Measurements from ENCODE around the gene MATN4. TPM values are rescaled to one million over a fixed set of nuclear protein-coding genes. Genes with fewer than 3 reads are reported as not detected.

MATN4 gene
- total RNA-seq, 1 donor from 2014 or later, result 0.34 TPM

GRCh38 chr20:45341939-45342854 is 34.1 kb upstream of the MATN4 start:
- intact Hi-C loops (cut with micrococcal nuclease), result no loop called here

GRCh38 chr20:45341579-45341938 is 33.5 kb upstream of the MATN4 start:
- intact Hi-C loops (cut with micrococcal nuclease), result no loop called here

GRCh38 chr20:45340951-45341350 is 32.9 kb upstream of the MATN4 start:
- intact Hi-C loops (cut with micrococcal nuclease), result no loop called here

- intact Hi-C loops (cut with micrococcal nuclease), result no loop called here
These were observed 32.2 kb upstream of the MATN4 start for GRCh38 chr20:45340236-45340847.

GRCh38 chr20:45339799-45340198 is 31.7 kb upstream of the MATN4 start:
- intact Hi-C loops (cut with micrococcal nuclease), result no loop called here

- intact Hi-C loops (cut with micrococcal nuclease), result no loop called here
These were observed 31.0 kb upstream of the MATN4 start for GRCh38 chr20:45339084-45339483.

GRCh38 chr20:45338121-45339030 is 30.3 kb upstream of the MATN4 start:
- intact Hi-C loops (cut with micrococcal nuclease), result no loop called here

GRCh38 chr20:45337367-45338120 is 29.4 kb upstream of the MATN4 start:
- intact Hi-C loops (cut with micrococcal nuclease), result no loop called here

- intact Hi-C loops (cut with micrococcal nuclease), result no loop called here
These were observed 28.6 kb upstream of the MATN4 start for GRCh38 chr20:45336530-45337366.

- intact Hi-C loops (cut with micrococcal nuclease), result no loop called here
These were observed 22.4 kb upstream of the MATN4 start for GRCh38 chr20:45330476-45330875.

- intact Hi-C loops (cut with micrococcal nuclease), result no loop called here
These were observed 21.6 kb upstream of the MATN4 start for GRCh38 chr20:45329497-45330319.

GRCh38 chr20:45328451-45328850 is 20.4 kb upstream of the MATN4 start:
- intact Hi-C loops (cut with micrococcal nuclease), result no loop called here

GRCh38 chr20:45325371-45325770 is 17.3 kb upstream of the MATN4 start:
- intact Hi-C loops (cut with micrococcal nuclease), result no loop called here

GRCh38 chr20:45323731-45324130 is 15.6 kb upstream of the MATN4 start:
- intact Hi-C loops (cut with micrococcal nuclease), result no loop called here

GRCh38 chr20:45322952-45323383 is 14.9 kb upstream of the MATN4 start:
- intact Hi-C loops (cut with micrococcal nuclease), result no loop called here

GRCh38 chr20:45320948-45321595 is 13.0 kb upstream of the MATN4 start:
- intact Hi-C loops (cut with micrococcal nuclease), result no loop called here

- intact Hi-C loops (cut with micrococcal nuclease), result loop anchor here (1.0 to 2.0 kb wide), 5 partner anchors 29 to 452 kb away; partner anchors contain the start of genes SDC4 and SYS1
These were observed 10.8 kb upstream of the MATN4 start for GRCh38 chr20:45318948-45319347.

GRCh38 chr20:45318386-45318939 is 10.4 kb upstream of the MATN4 start:
- intact Hi-C loops (cut with micrococcal nuclease), result loop anchor here (2.0 kb wide), 1 partner anchor 44 kb away; the partner anchor contains the start of gene SYS1
